SH-SY5Y (cell line): ENCODE data around the gene TMED8.

Experiments
- GATA2 ChIP-seq: IDR thresholded peaks from 2 replicates; pipeline ENCODE4 v1.6.1; 2011; ENCODE audit warnings: mild to moderate bottlenecking, low read depth, low read length
- GATA3 ChIP-seq: IDR thresholded peaks from 2 replicates; pipeline ENCODE4 v1.6.1; 2011; ENCODE audit warnings: low read depth, mild to moderate bottlenecking, low read length, moderate library complexity

GRCh38 chr14:77329872-77330271, 47.0 kb downstream of the TMED8 start:
- TF ChIP-seq GATA2 (no peak), GATA3 (no peak)
